Endothelial cell of umbilical vein (primary cell): ENCODE results near the gene BMAL2.

Source experiments
- CTCF ChIP-seq, 2 donors: IDR thresholded peaks; 1 replicate in 1 of 2; 2 replicates in 1 of 2; pipeline ENCODE4 v1.5.1; 2011; ENCODE audit warnings: low read length in 2 of 2, mild to moderate bottlenecking in 2 of 2, moderate library complexity in 2 of 2, control low read depth in 1 of 2, inconsistent platforms in 1 of 2, low read depth in 1 of 2; ENCODE audit not compliant: insufficient read depth in 1 of 2; ENCODE audit errors: extremely low read depth in 1 of 2
- POLR2AphosphoS5 ChIP-seq: IDR thresholded peaks from 2 replicates; pipeline ENCODE4 v1.6.1; 2012; ENCODE audit warnings: low read depth, mild to moderate bottlenecking, control low read depth, low read length, moderate library complexity; ENCODE audit not compliant: insufficient read depth

GRCh38 chr12:27285403-27285802 lies 47.2 kb upstream of the BMAL2 start:
- TF ChIP-seq CTCF (IDR thresholded peaks at IDR 0.05; ENCODE audit: extremely low read depth in 1 of 2, insufficient read depth in 1 of 2, low read depth in 1 of 2, low read length in 2 of 2) = no peak
- no peak for TF ChIP-seq POLR2AphosphoS5
